Measurements from ENCODE around the gene UGT1A10.
"Not testable (repeated sequence)": the region's sequence is repeated elsewhere in the genome, so short reads cannot be mapped to it uniquely, and the experiment has no call there.

The UGT1A10 gene

DNA sequence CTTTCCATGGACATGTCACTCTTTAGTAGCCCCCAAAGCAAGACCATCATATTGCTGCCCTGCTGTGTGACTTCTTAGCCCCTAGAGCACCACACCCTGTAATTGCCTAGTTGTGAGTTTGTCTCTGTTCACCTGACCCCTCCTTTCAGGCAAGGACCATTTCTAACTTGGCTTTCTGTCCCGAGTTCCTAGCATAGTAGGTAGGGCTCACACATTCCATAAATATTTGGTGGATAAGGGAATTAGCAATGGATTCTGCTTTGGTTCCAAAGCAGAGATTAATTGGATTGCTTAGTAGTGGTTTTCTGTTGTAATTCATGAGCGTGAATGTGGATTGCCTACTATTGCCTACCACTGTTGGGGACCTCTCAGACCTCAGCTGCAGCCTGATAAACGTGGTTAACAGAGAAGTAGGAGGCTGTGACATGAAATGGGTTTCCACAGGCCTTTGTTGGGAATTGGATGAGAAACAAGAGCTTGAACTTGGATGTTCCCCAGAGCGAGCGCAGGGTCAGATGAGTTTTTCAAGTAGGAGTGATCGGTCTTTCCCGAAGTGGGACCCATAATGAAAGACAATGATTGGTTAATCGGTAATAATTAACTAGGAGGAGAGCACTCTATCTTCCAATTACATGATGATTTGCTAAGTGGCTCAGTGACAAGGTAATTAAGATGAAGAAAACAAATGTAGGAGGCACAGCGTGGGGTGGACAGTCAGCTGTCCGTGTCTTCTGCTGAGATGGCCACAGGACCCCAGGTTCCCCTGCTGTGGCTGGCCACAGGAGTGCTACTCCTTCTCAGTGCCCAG lies 110.4 kb downstream of the UGT1A10 start:
- DNase-seq, result no peak

- DNase-seq, result no peak
These were observed 111.0 kb downstream of the UGT1A10 start for GRCh38 chr2:233747283-233747544.

DNA sequence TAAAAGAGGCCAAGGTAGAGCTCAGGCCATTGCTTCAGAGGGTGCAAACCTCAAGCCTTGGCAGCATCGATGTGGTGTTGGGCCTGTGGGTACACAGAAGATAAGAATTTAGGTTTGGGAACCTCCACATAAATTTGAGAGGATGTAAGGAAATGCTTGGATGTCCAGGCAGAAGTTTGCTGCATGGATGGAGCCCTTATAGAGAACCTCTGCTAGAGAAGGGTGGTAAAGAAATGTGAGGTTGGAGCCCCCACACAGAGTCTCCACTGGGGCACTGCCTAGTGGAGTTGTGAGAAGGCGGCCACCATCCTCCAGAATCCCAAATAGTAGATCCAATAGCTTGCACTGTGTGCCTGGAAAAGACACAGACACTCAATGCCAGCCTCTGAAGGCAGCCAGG lies 114.4 kb downstream of the UGT1A10 start:
- DNase-seq, result not testable (repeated sequence)

DNA sequence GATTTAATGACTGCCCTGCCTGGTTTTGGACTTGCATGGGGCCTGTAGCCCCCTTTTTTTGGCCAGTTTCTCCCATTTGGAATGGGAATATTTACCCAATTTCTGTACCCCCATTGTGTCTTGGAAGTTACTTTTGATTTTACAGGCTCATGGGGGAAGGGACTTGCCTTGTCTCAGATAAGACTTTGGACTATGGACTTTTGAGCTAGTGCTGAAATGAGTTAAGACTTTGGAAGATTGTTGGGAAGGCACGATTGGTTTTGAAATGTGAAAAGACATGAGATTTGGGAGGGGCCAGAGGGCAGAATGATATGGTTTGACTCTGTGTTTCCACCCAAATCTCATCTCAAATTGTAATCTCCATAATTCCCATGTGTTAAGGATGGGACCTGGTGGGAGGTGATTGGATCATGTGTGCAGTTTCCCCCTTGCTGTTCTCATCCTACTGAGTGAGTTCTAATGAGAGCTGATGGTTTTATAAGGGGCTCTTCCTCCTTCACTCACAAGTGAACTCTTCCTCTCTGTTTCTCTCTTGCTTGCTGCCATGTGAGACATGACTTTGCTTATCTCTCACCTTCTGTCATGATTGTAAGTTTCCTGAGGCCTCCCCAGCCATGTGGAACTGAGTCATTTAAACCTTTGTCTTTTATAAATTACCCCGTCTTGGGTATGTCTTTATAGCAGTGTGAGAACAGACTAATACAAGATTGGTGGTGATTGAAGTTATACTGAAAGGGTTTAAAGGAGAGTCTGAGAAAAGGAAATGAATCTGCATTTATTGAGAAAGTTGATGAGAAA lies 115.2 kb downstream of the UGT1A10 start:
- not testable (repeated sequence) for DNase-seq

- DNase-seq, result no peak
These were observed 118.8 kb downstream of the UGT1A10 start for GRCh38 chr2:233754872-233755611.

- no peak for DNase-seq
These were observed 120.3 kb downstream of the UGT1A10 start for GRCh38 chr2:233756429-233757081.

DNA sequence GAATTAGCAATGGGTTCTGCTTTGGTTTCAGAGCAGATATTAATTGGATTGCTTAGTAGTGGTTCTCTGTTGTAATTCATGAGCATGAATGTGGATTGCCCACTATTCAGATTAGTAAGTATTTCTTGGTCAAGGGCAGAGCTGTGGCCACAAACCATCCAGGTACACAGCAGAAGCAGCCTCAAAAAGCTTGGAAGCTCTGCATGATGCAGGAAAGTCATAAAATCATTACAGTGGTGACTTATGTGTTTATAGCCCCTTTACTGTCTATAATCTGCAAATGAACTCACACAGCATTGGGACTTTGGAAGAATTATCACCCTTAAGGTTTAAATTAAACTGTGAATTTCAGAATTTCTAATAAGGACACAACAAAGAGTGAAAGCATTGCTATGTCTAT lies 121.9 kb downstream of the UGT1A10 start:
- no peak for DNase-seq

GRCh38 chr2:233758849-233759248 lies 122.6 kb downstream of the UGT1A10 start:
- no peak for DNase-seq

GRCh38 chr2:233760043-233760442 lies 123.8 kb downstream of the UGT1A10 start, which contains the start of gene UGT1A1:
Gene UGT1A1 (plus strand): TSS chr2:233760270. CDS start chr2:233760288, 18 bp downstream.
- DNase-seq, result no peak

DNA sequence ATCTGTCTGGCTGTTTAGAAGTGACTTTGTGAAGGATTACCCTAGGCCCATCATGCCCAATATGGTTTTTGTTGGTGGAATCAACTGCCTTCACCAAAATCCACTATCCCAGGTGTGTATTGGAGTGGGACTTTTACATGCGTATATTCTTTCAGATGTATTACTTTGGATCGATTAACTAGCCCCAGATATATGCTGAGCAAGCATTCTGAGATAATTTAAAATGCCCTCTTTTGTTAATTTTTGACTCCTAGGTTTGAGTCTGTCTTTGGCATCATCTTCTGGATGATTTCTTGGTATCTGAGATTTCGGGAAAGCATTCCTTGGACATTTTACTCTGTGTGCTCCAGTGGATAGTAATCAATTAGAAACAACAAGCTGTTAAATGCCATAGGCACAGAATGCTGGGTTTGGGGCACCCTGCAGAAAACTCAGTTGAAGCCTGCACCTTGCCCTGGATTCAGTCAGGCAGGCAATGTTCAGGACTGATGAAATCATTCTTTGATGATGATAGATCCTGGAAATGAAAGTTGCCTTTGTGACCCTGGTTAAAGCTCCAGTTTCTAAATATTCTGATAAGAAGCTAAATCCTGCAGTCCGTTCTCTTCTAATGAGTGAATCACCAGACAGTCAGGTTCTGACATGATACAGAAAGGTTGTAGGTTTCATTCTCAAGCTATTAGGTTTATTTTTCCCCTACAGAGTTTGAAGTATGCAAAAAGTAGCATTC lies 125.0 kb downstream of the UGT1A10 start:
- DNase-seq, result no peak

DNA sequence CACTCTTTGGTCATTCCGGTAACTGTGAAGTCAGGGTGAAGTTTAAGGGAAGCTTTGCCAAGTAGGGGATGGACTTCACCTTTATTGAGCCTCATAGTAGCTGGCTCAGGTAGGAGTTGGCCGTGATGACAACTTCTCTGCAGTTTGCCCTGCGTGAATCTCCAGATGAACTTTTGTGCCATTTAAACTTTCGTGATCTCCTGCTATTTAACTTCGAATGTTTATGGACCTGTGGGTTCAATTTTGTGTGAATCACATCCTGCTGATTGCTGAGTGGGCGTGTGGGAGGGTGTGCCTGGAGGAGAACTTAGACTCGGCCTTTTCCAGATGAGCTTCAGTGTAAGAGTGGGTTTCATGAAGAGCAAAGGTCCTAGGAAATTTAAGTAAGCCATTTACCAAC lies 128.0 kb downstream of the UGT1A10 start:
- no peak for DNase-seq

DNA sequence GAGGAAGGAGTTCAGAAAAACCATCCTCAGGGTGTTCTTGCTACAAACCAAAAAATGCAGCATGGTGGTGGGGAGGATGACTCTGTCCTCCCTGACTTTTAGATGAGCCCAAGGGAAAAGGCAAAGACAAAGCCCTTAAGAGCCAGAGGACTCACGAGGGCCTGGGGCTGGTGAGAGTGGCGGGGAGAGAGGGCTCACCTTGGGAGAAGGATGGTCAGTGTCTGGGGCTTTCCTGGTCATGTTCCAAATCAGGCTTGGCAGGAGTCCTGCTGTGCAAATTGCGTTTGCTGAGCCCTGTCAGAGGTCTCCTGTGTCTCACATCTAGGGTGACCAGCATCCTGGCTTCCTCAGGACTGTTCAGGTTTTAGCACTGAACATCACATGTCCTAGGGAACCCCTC lies 128.5 kb downstream of the UGT1A10 start:
- DNase-seq, result no peak

DNA sequence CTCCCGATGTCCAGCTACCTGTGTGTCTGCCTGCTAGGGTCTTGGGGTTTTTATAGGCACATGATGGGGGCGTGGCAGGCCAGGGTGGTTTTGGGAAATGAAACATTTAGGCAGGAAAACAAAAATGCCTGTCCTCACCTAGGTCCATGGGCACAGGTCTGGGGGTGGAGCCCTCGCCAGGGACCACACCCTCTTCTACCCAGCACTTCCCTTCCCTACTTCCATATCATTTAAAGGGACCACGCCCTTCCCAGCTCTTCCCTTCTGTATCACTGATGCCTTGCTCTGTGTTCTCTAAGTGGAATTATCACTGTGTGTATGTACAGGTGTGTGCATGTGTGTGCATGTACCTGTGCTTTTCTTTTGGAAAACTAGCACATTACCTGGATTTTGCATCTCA lies 130.2 kb downstream of the UGT1A10 start:
- DNase-seq, result no peak

DNA sequence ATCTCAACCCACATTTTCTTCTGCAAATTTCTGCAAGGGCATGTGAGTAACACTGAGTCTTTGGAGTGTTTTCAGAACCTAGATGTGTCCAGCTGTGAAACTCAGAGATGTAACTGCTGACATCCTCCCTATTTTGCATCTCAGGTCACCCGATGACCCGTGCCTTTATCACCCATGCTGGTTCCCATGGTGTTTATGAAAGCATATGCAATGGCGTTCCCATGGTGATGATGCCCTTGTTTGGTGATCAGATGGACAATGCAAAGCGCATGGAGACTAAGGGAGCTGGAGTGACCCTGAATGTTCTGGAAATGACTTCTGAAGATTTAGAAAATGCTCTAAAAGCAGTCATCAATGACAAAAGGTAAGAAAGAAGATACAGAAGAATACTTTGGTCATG lies 131.8 kb downstream of the UGT1A10 start:
- DNase-seq, result no peak

- DNase-seq, result no peak
These were observed 133.0 kb downstream of the UGT1A10 start for GRCh38 chr2:233769260-233769659.

GRCh38 chr2:233772153-233772552 lies 135.9 kb downstream of the UGT1A10 start:
- no peak for DNase-seq

GRCh38 chr2:233772583-233772982 lies 136.3 kb downstream of the UGT1A10 start:
- no peak for DNase-seq

DNA sequence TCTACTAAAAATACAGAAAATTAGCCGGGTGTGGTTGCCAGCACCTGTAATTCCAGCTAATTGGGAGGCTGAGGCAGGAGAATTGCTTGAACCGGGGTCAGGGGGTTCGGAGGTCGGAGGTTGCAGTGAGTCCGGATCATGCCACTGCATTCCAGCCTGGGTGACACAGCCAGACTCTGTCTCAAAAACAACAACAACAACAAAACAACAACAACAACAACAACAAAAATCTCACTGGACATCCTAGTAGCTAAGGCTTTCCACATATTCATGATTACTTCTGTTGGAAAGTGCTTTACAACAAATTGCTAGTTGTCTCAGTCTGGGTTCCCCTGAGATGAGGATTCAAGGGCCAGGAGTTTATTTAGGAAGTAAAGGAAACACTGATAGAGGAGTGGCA lies 137.6 kb downstream of the UGT1A10 start:
- no peak for DNase-seq

GRCh38 chr2:233775414-233775813 lies 139.2 kb downstream of the UGT1A10 start:
- no peak for DNase-seq

- no peak for DNase-seq
These were observed 141.8 kb downstream of the UGT1A10 start, which contains the start of gene MROH2A for GRCh38 chr2:233778030-233778429. Gene MROH2A (plus strand): TSS chr2:233778330. CDS start chr2:233779359, 1,029 bp downstream.

- DNase-seq, result no peak
These were observed 143.5 kb downstream of the UGT1A10 start for GRCh38 chr2:233779722-233780121.

GRCh38 chr2:233780771-233781170 lies 144.5 kb downstream of the UGT1A10 start:
- DNase-seq, result no peak

Data from NCI-H345 (cell line).